Measurements from ENCODE around the gene LDLRAD3.
"Not testable (repeated sequence)": the region's sequence is repeated elsewhere in the genome, so short reads cannot be mapped to it uniquely, and the experiment has no call there.

LDLRAD3 gene, protein sequence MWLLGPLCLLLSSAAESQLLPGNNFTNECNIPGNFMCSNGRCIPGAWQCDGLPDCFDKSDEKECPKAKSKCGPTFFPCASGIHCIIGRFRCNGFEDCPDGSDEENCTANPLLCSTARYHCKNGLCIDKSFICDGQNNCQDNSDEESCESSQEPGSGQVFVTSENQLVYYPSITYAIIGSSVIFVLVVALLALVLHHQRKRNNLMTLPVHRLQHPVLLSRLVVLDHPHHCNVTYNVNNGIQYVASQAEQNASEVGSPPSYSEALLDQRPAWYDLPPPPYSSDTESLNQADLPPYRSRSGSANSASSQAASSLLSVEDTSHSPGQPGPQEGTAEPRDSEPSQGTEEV

DNA sequence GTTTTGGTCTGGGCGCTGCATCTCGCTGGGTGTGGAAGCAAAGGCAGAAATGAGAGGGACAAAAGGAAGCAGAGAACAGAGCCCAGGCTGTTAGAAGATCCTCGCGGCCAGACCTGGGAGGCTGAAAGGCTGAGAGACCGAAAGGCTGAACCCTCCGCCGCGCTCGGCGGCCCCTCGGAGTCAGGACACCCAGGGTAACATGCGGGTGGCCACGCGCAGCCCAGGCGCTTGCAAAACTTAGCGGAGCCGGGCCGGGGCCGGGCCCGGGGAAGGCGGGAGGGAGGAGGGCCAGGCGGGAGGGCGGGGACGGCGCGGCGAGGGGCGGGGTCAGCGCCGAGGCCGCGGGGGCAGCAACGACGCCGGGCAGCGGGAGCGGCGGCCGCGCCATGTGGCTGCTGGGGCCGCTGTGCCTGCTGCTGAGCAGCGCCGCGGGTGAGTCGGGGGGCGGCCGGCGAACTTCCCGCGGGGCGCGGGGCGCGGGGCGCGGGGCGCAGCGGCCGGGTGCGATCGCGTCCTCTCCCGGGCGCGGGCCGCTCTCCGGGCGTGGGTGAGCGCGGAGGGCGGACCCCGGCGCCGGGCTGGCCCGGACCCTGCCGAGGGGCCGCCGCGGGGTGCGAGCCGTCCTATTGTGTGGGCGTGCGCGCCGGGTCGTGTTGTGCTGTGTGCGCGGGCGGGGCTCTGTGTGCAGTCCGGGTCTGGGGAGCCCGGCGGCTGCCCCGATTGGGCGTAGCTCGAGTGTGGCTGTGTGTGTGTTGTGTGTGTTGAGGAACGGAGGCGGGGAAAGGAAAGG lies at the start of gene LDLRAD3:
TSS of gene LDLRAD3 (plus strand) at position 350 of the 790 bp plus-strand sequence. CDS start at position 387, 37 bp downstream.
- peak; percentile 8 for DNase-seq

DNA sequence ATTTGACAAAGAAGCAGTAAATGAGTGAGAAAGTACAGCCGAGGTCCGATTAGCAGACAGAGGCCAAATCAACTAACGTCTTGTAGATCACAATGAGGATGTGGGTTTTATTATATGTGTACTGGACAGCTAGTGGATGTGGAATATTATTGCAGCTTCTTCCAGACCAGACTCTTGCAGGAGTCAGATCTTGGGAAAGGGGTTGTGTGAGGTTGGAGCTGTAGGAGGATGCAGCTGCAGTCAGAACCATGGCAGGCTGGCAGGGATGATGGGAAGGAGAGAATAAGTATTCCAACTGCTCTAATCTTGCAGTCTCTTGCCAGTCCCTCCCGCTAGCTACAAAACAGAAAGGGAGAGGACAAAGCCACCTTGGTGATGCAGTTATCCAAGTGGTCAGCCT lies 46.8 kb upstream of the LDLRAD3 start:
- DNase-seq: no peak

DNA sequence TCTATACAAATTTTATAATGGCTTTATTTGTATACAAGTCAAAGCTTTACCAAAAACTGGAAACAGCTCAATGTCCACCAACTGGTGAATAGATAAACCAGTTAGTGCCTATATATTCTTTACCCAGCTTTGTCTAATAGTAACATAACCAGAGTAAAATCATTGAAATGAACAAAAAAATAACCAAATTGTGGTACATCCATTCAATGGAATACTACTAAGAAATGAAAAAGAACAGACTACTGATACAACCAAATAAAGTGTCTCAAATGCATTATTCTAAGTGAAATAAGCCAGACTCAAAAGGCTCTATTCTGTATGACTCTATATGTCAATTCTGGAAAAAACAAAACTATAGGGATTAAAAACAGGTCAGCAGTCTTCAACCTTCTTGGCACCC lies 40.9 kb upstream of the LDLRAD3 start:
- DNase-seq: no peak

DNA sequence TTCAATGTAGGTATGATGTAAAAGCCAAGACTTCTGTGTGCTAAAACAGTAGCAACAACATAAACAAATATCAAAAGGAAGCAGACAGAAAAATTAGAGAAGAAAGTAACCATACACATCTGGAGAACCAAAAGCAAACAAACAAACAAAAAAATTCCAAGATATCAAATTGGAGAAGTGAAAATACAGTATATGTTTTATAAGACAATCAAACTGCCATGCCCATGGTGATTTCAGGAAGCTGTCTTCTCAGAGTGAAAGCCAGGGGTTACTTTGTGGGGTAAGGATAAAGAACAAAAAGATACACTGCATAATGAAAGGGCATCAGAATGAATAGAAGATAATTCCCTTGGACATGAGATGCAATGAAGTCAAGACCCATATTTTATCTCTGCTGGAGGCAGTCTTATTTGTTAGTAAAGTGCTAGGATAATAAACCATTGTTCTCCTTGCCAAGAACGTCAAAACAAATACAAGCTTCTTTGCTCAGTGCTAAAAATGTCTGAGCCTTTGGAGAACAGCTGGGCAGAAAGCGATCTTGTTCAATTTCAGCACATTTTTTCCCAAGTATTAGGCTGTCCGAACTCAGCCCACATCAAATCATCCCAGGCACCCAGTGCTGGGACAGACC lies 38.1 kb upstream of the LDLRAD3 start:
- no peak for DNase-seq

DNA sequence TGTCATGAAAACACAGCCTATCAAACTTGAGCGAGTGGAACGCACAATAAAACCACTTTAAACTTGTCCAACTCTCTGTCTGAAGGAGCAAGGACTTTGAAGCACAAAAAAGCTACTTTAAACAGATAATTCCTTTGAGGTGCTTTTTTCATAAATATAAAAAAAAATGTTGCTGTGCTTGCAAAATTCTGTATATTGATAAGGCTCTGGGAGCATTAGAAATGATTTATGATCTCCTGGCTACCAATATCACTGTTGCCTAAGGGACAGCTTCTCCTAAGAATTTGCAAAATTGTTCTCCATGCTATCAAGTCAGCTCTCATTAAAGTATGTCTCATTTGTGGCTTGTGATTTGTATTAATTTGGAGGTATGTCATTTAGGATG lies 37.6 kb upstream of the LDLRAD3 start:
- no peak for DNase-seq

DNA sequence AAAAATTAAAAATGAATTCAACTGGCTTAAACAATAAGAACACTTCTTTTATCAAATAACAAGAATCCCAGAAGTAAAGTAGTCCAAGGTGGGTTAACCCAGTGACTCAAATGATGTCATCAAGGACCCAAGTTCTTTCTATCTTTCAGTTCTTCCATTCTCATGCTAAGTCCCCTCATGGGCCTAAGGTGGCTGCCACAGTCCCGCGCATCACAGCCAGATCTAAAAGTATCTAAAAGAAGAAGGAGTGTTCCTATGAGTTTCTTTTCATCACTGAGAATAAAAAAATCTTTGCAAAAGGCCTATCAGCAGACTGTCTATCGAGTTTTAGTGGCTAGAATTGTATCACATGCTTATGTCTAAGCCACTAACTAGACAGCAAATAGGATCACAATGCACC lies 37.2 kb upstream of the LDLRAD3 start:
- no peak for DNase-seq

DNA sequence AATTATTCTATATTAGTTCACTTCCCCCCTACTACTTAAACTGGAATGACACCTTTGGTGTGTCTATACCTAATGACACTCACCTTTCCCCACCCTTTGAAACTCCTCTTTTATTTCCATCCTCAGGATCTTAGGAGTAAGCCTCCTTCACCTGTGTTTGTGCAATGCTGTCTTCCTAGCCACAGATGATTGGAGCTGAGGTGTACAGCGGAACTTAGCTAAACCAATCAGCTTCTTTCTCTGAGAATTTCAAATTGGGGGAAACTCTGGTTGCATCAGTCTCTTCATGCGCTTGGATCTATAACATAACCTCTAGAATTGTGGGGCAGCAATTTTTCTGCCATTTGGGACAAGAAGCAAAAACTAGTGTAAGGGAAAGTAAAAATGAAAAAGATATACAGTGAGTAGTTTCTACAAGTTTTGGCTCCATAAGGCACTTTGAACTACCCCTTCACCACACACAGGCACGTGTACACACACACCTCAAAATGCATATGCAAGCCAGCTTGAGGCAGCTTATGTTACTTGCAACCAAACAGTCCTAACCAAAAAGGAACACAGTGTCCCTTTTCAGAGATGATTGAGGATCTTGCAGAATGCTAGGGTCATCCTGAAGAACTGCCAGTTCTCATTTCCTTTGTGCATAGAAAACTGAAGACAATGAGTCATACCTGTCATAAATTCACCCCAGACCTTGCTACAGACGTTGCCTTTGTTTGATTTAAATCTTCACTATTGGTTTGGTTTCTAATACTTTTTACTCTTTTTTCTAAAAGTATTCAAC lies 36.0 kb upstream of the LDLRAD3 start:
- DNase-seq: no peak

DNA sequence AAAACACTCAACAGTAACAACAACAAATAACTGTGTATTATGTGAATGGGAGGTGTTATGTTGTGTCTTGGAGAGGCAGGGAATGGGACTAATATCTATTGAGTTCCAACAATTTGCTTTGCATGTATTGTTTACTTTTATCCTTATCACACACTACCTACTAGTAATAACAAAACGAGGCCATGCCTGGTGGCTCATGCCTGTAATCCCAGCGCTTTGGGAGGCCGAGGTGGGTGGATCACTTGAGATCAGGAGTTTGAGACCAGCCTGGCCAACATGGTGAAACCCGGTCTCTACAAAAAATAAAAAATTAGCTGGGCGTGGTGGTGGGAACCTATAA lies 35.5 kb upstream of the LDLRAD3 start:
- DNase-seq: not testable (repeated sequence)

DNA sequence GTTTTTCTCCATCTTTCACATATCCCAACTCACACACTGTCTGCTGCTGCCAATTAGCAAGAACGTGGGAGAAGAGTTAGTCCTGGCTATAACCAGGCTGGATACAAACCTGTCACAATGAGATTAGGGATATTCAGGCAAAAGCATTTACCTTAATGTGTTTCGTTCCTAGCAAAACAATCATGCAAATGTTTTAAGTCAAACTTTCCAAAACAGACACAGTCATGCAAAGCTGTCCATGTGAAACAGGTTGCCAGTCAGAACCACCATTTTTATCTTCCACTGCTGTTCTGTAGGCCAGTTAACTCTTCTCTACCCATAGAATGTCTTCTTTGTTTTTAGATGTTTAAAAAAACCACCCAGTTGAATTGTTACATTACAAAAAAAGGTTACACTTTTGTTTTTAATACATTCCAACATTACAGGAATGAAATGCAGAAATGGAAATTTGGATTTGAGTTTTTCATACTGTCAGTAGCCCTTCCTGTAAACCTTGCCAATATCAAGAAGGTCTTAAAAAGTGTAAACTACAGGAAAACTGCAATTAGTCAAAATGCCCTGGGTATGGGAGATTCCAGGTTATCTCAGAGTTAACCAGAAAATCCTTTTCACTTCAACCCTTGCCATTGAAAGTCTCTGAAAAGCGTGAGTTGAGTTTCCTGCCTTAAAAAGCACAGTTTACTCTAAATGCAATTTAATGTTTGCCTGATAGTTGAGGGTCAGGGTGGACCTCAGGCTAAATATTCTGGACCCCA lies 34.2 kb upstream of the LDLRAD3 start:
- DNase-seq: no peak

DNA sequence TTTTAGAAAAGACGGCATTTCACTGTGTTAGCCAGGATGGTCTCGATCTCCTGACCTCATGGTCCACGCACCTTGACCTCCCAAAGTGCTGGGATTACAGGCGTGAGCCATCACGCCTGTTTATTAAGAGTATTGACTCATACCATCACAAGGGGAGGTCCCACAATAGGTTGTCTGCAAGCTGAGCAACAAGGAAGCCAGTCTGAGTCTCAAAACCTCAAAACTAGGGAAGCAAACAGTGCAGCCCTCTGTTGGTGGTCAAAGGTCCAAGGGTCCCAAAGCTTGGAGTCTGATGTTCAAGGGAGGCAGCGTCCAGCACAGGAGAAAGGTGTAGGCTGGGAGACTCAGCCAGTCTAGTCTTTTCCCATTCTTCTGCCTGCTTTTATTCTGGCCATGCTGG lies 32.8 kb upstream of the LDLRAD3 start:
- DNase-seq: no peak

DNA sequence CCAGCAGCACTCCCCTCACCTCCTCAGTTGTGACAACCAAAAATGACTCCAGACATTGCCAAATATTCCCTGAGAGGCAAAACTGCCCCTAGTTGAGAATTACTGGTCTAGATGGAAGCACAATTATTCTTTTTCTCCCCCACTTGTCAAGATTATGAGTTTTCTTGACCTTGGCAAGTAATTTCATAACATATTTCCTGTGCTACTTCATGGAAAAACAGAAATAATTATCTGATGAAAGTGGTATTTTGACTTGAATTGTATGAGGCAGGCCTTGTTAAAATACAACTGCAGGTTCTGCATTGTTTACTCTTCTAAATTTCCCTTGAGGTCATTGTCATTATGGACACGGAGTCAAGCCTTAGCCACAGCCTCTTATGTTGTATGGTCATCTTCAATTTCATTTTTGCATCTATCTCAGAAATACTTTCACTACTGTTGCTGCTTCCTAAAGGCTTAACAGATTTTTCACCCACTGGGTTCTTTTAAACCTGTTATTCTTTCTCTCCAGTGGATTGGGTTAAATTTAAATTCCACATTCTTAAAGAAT lies 32.2 kb upstream of the LDLRAD3 start:
- DNase-seq: no peak

DNA sequence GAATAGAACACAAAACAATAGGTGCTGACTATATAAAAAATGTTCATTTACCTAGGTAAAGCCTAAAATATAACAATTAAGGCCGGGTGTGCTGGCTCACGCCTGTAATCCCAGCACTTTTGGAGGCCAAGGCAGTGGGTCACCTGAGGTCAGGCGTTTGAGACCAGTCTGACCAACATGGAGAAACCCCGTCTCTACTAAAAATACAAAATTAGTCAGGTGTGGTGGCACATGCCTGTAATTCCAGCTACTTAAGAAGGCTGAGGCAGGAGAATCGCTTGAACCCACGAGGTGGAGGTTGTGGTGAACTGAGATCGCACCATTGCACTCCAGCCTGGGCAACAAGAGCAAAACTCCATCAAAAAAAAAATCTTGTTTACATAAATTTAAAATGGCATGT lies 31.4 kb upstream of the LDLRAD3 start:
- not testable (repeated sequence) for DNase-seq

DNA sequence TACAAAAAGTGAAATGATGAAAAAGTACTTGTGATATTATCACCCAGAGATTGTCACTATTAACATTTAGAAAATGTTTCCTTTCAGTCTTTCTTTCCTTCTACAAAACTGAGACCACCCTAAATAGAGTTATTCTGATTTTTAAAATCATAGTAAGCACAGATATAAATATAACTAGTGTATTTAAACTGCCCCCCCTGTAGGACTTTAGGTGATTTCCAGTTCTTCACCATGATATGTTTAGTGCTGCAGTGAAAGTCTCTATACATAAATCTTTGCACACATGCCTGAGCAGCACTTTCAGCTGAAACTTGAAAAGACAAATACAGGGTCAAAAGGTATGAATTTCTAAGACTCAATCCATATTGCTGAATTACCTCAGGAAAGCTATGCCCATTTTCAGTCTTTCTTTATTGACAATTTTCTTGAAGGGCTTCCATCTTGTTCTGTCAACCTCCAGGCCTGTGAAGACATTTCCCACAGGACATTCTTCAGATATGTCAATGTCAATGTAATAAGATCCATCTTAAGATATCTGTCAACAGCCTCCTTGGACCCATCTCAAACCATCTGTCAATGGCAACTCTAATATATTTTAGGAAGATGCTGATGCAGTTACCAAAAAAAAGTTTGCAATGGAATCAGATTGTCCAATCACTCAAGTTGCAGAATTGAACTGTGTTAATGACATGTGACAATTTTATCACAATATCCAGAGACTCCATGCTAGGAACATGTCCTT lies 30.8 kb upstream of the LDLRAD3 start:
- no peak for DNase-seq

DNA sequence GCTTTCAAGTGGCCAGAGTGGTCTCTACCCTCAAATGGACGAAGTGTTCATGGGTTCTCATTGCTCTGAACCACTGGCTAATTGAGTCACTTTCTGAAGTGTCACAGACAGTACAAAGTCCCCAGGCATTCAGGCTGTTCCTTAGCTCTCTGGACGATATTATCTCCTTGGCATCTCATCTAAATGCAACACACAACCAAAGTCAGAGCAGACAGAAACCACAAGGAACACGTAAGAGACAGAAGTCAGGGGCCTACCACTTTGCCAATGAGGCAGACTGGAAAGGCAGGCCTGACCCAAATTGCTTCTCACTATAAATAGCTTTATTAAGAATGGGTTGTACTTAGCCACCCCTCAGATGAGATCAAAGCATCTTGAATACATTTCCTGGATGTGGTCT lies 29.0 kb upstream of the LDLRAD3 start:
- DNase-seq: no peak

DNA sequence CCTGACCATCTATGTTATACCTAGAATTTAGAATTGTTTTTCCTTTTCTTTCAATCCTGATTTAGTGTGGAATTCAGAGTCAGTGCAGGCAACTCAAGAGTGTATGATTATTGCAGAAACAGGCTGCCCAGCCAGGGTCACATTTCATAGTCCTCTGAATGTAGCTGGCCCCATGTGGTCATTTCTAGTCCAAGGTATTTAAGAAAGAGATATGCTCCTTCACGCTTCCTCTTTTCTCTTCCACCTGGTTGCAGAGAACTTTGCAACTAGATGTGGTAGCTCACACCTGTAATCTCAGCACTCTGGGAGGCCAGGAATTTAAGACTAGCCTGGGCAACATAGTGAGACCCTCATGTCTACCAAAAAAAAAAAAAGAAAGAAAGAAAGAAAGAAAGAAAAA lies 27.6 kb upstream of the LDLRAD3 start:
- no peak for DNase-seq

DNA sequence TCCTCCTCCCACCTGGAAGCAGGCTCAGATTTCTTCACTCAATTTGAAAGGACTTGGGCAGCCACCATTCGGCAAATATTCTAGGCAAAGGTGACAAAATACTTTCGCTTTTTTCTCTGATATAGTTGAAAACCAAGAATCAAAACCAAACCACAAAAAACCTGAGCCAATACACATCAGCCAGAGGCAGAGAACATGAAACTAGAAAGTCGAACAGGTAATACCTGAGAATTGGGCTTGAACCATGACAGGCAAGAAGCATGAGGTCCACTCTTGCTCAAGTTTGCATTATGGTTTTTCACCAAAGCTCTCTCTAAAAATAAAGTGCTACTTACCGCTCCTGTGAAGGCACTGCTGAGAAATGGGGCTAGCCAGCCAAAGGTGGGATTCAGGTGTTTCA lies 26.2 kb upstream of the LDLRAD3 start:
- no peak for DNase-seq

DNA sequence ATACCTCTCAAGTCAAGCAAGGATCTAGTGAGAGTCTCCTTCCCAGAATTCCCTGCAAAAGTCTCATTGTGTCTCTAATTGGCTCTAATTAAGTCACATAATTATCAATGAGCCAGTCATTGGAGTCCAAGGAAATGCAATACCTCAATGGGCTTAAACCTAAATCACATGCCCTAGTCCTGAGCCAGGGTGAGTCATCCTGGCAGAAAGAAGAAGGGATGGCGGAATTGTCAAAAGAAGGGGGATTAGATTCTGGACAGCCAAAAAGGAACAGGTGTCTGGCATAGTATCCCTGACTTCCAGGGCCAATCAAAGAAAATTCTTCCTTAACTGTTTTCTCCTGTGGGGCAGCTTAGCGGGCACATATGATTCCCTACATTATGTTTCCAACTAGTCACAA lies 25.1 kb upstream of the LDLRAD3 start:
- DNase-seq: no peak

DNA sequence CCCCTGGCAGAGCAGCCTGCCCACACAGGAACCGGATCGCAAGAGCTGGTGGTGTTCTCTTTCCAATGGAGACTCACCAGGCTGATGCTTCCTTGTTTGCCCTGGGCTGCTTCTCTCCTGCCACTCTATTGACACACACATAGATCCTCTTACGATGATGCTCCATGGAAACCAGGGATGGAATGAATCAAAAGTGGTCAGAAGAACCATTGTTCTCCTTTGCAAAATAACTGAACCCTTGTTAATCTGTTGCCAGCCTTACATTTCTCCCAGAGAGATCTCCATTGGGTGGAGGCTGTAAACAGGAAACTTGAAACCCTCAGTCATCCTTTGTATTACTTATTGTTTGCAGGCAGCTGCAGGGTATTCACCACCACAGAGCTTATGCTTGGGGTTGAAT lies 24.6 kb upstream of the LDLRAD3 start:
- DNase-seq: no peak

DNA sequence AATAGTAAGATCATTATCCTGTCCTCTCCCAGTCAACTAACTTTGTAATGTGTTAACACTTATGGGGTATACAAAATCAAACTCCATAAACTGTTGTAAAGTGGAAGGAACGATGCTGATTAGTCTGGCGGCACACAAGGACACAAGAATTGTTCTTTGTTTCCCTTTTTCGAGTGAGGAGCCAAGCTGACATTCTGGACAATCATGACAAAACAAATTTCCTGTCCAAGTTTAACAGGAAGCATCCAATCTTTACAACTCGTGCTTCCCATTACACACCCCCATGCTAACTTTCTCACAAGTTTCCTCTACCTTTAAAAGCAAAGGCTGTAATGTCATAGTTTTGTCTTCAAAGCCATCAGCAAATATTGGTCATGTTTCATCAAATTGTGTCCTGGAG lies 20.4 kb upstream of the LDLRAD3 start:
- DNase-seq: no peak

DNA sequence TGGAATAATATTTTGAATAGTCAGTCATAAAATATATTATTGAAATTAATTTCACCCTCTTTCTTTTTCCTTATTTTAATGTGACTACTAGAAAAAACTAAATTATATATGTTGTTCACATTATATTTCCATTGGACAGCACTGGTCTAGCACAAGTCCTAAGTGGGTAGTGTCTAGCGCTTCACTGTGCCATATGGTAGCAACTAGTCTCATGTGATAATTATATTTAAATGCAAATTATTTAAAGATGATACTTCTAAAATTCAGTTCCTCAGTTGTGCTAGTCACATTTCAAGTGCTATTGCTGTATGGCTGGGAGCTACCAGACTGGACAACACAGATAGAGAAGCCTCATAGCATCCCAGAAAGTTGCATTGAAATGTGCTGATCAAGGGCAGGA lies 19.1 kb upstream of the LDLRAD3 start:
- no peak for DNase-seq

DNA sequence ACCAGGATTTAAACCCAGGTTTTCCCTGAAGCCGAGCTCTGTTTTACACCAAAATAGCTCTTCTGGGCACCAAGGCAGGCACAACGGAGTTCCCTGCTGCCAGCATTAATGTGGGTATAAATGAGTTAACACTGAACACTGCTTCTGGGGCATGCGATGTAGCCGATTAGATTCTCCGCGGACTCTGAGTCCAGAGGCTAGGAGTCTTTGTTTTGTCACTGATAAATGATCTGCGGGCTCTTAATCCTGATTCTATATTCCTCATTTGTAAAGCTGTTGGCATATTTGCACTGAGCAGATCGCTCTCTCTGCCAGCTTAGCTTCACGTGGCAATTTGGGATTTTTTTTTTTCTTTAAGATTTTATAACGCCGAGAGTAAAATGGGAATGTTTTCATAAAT lies 16.8 kb upstream of the LDLRAD3 start:
- no peak for DNase-seq

DNA sequence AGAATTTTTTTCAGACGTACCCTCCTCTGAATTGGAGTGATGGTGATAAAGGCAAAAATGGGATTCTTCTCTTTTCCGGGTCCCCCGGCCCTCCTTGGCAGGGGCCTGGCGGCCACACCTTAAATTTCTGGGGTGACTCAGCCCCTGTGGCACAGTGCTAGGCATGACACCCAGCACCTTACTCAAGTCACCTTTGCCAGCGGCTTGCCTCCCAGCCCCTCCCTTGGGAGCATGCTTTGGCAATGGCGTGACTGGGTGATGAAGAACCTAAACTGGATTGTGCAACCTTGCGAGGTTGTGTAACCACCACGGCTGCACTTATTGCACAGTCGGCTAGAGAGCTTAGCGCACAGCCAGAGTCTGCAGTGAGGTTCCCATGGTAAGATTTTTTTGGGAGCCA lies 16.2 kb upstream of the LDLRAD3 start:
- no peak for DNase-seq

All from activated CD4-positive, alpha-beta T cell treated with anti-CD3 and anti-CD28 coated beads for 1 hour (primary cell).